DND-41 (cell line): ENCODE results near the gene KIAA0040.

Source experiments
- ATAC-seq: fragments of 200-7000 bp; cut with Tn5 transposase; 3 replicates; pipeline ENCODE4 v1.9.1; 2021; ENCODE audit warnings: low read depth; ENCODE audit not compliant: insufficient read depth
- DNase-seq: peaks from one replicate; pipeline ENCODE4 v3.0.0-alpha.2; 2020
- H2AFZ ChIP-seq: 2 replicates; pipeline ENCODE4 v1.6.0; 2012; ENCODE audit warnings: low read depth, low read length
- H3K27ac ChIP-seq: 2 replicates; pipeline ENCODE4 v1.5.1; 2012; ENCODE audit warnings: low read length, inconsistent platforms
- H3K27me3 ChIP-seq: fragments of 200-600 bp; sonication (generic); 2 replicates; pipeline ENCODE4 v1.6.0; 2012; ENCODE audit warnings: low read length, mild to moderate bottlenecking, inconsistent platforms; ENCODE audit not compliant: insufficient read depth, poor library complexity
- H3K36me3 ChIP-seq: 2 replicates; pipeline ENCODE4 v1.5.1; 2012; ENCODE audit warnings: low read length, inconsistent platforms; ENCODE audit not compliant: insufficient read depth
- H3K4me1 ChIP-seq: 2 replicates; pipeline ENCODE4 v1.5.1; 2012; ENCODE audit warnings: mild to moderate bottlenecking, low read length; ENCODE audit not compliant: insufficient read depth
- H3K4me2 ChIP-seq: 2 replicates; pipeline ENCODE4 v1.6.0; 2012; ENCODE audit warnings: mild to moderate bottlenecking, moderate library complexity, low read length, inconsistent platforms; ENCODE audit not compliant: insufficient read depth
- H3K4me3 ChIP-seq, 2 experiments: fragments of 200-600 bp in 1 of 2; shearing (Covaris generic) in 1 of 2; 2 replicates each; pipeline ENCODE4 v1.5.1; 2012 to 2016; ENCODE audit warnings: inconsistent platforms in 2 of 2, low read length in 2 of 2, mild to moderate bottlenecking in 2 of 2, low read depth in 1 of 2, moderate library complexity in 1 of 2
- H3K79me2 ChIP-seq: 2 replicates; pipeline ENCODE4 v1.6.0; 2012; ENCODE audit warnings: low read length, inconsistent platforms; ENCODE audit not compliant: insufficient read depth
- H3K9ac ChIP-seq: 2 replicates; pipeline ENCODE4 v1.6.0; 2012; ENCODE audit warnings: low read depth, mild to moderate bottlenecking, inconsistent platforms, low read length, moderate library complexity
- H3K9me3 ChIP-seq: 2 replicates; pipeline ENCODE4 v1.5.1; 2012; ENCODE audit warnings: low read length, moderate library complexity, mild to moderate bottlenecking, inconsistent platforms; ENCODE audit not compliant: insufficient read depth, severe bottlenecking
- H4K20me1 ChIP-seq: 2 replicates; pipeline ENCODE4 v1.6.0; 2012; ENCODE audit warnings: low read length; ENCODE audit not compliant: insufficient read depth
- EZH2 ChIP-seq: IDR thresholded peaks from 3 replicates; pipeline ENCODE4 v1.6.1; 2012; ENCODE audit warnings: borderline replicate concordance, low read depth, mild to moderate bottlenecking, moderate library complexity, low read length, inconsistent platforms; ENCODE audit not compliant: severe bottlenecking
- TF ChIP-seq, protein P1 (sequence below): IDR thresholded peaks from 2 replicates; pipeline ENCODE4 v1.5.1; 2012; ENCODE audit warnings: borderline replicate concordance, low read length, moderate library complexity, mild to moderate bottlenecking; ENCODE audit not compliant: poor library complexity, severe bottlenecking; ENCODE audit errors: extremely low read depth

Gene KIAA0040

DNA sequence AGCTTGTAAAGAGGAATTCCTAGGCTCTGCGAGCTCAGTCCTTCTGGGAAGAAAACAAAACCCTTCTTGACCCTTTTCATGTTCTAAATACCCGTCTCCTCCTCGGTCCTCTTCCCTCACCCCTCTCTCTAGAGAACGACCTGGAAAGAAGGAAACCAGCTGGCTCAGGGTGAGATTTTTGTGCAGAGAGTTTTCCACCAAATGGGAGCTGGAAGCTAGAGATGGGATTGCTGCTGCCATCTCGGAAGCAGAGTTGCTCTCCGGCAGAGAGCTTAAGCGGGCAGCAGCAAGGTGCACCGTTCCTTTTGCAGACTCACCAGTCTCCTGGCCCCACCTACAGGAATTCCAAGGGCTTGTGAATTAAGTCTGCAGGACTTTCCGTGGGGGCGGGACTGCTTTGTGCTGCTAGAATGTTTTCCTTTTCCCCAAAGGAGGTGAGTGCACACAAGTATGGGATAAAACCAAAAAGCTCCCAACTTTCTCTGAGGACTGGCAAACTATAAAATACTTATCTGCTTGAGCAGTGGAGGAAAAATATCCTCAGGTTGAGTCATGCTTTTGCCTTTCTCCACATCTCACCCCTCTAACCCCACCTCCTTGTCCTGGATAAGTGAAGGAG is 29.1 kb upstream of the KIAA0040 start:
- no peaks in the 10 kb centered on the region for H3K4me1 ChIP-seq
- no peaks in the 10 kb centered on the region for H3K27me3 ChIP-seq
- H2AFZ ChIP-seq: no peak overlapping the region
- no peak overlapping the region for H3K4me3 ChIP-seq
- no peak for ATAC-seq
- no peaks in the 10 kb centered on the region for H3K36me3 ChIP-seq
- no peaks in the 10 kb centered on the region for H3K79me2 ChIP-seq
- no peak for TF ChIP-seq EZH2
- TF ChIP-seq, protein P1, sequence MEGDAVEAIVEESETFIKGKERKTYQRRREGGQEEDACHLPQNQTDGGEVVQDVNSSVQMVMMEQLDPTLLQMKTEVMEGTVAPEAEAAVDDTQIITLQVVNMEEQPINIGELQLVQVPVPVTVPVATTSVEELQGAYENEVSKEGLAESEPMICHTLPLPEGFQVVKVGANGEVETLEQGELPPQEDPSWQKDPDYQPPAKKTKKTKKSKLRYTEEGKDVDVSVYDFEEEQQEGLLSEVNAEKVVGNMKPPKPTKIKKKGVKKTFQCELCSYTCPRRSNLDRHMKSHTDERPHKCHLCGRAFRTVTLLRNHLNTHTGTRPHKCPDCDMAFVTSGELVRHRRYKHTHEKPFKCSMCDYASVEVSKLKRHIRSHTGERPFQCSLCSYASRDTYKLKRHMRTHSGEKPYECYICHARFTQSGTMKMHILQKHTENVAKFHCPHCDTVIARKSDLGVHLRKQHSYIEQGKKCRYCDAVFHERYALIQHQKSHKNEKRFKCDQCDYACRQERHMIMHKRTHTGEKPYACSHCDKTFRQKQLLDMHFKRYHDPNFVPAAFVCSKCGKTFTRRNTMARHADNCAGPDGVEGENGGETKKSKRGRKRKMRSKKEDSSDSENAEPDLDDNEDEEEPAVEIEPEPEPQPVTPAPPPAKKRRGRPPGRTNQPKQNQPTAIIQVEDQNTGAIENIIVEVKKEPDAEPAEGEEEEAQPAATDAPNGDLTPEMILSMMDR: no peak
- H4K20me1 ChIP-seq: no peaks in the 10 kb centered on the region
- H3K27ac ChIP-seq: no peak overlapping the region
- no peak for DNase-seq
- H3K9me3 ChIP-seq: no peaks in the 10 kb centered on the region
- no peak overlapping the region for H3K4me2 ChIP-seq
- no peak overlapping the region for H3K9ac ChIP-seq

DNA sequence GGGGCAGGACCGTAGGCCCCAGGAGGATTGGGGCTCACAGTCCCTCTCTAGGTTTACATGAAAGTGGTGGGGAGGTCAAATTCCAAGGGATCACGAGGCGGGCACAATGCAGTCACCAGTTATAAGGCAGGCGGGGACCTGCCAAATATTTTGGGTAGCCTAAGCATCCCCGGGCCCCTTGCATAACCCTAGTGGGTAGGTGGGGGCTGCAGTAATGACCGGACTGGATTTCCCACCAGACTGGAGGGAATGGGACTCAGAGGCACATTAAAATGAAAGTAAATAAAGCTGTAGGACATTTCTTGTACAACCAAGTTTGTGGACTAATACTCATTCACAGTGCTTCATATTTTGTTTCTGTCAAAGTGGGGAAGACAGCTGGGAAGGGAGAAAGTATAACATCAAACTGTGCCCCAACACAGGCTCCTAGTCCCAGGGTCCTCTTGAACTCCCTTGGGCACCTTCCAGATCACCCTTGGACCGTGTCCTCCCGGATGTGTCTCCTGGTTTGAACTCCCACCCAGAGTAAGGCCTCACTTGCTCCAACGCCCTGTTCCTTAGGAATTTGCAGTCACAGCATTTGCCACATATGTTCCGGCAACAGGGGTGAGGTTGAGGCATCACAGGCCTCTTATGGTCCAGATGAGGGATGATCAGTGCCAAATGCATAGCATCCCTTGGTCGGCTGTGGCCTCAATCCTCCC is 28.4 kb upstream of the KIAA0040 start:
- DNase-seq (no peak), ATAC-seq (no peak)
- Histone ChIP-seq H3K79me2 (no peaks in the 10 kb centered on the region), H3K27ac (no peak overlapping the region), H3K9ac (no peak overlapping the region), H3K4me2 (no peak overlapping the region), H3K4me3 (no peak overlapping the region), H2AFZ (no peak overlapping the region), H4K20me1 (no peaks in the 10 kb centered on the region), H3K4me1 (no peaks in the 10 kb centered on the region), H3K27me3 (no peaks in the 10 kb centered on the region), H3K9me3 (no peaks in the 10 kb centered on the region), H3K36me3 (no peaks in the 10 kb centered on the region)
- TF ChIP-seq, protein P1: no peak
- no peak for TF ChIP-seq EZH2

DNA sequence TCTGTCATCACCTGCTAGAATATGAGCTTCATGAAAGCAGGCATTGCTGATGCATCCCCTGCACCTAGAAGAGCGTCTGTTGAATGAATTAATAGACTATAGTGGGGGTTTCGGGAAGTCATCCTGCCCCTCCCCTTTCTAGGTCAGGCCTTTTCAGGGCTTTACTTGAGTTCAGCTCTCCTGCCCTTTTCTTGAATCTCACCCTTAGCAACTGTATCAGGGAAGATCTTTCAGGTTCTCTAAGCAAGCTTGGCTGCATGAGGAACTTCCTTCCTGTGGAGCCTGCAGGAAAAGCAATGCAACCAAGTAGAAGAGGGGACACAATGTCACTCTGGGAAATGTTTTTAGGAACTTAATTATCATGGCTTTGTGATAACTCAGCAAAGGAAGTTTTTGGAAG is 27.2 kb upstream of the KIAA0040 start:
- no peaks in the 10 kb centered on the region for H3K9me3 ChIP-seq
- no peak overlapping the region for H3K9ac ChIP-seq
- no peaks in the 10 kb centered on the region for H3K27me3 ChIP-seq
- ATAC-seq: no peak
- no peak overlapping the region for H2AFZ ChIP-seq
- no peak for DNase-seq
- no peaks in the 10 kb centered on the region for H3K4me1 ChIP-seq
- H3K4me3 ChIP-seq: no peak overlapping the region
- no peaks in the 10 kb centered on the region for H4K20me1 ChIP-seq
- H3K4me2 ChIP-seq: no peak overlapping the region
- no peaks in the 10 kb centered on the region for H3K36me3 ChIP-seq
- no peaks in the 10 kb centered on the region for H3K79me2 ChIP-seq
- no peak overlapping the region for H3K27ac ChIP-seq
- TF ChIP-seq EZH2: no peak
- TF ChIP-seq, protein P1: no peak
